DND-41 (cell line): ENCODE measurements around the gene MEI1.

Experiments
- ATAC-seq: fragments of 200-7000 bp; cut with Tn5 transposase; 3 replicates; pipeline ENCODE4 v1.9.1; 2021; ENCODE audit warnings: low read depth; ENCODE audit not compliant: insufficient read depth
- DNase-seq: peaks from one replicate; pipeline ENCODE4 v3.0.0-alpha.2; 2020
- H2AFZ ChIP-seq: 2 replicates; pipeline ENCODE4 v1.6.0; 2012; ENCODE audit warnings: low read depth, low read length
- H3K27ac ChIP-seq: 2 replicates; pipeline ENCODE4 v1.5.1; 2012; ENCODE audit warnings: low read length, inconsistent platforms
- H3K27me3 ChIP-seq: fragments of 200-600 bp; sonication (generic); 2 replicates; pipeline ENCODE4 v1.6.0; 2012; ENCODE audit warnings: low read length, mild to moderate bottlenecking, inconsistent platforms; ENCODE audit not compliant: insufficient read depth, poor library complexity
- H3K36me3 ChIP-seq: 2 replicates; pipeline ENCODE4 v1.5.1; 2012; ENCODE audit warnings: low read length, inconsistent platforms; ENCODE audit not compliant: insufficient read depth
- H3K4me1 ChIP-seq: 2 replicates; pipeline ENCODE4 v1.5.1; 2012; ENCODE audit warnings: mild to moderate bottlenecking, low read length; ENCODE audit not compliant: insufficient read depth
- H3K4me2 ChIP-seq: 2 replicates; pipeline ENCODE4 v1.6.0; 2012; ENCODE audit warnings: mild to moderate bottlenecking, moderate library complexity, low read length, inconsistent platforms; ENCODE audit not compliant: insufficient read depth
- H3K4me3 ChIP-seq, 2 experiments: fragments of 200-600 bp in 1 of 2; shearing (Covaris generic) in 1 of 2; 2 replicates each; pipeline ENCODE4 v1.5.1; 2012 to 2016; ENCODE audit warnings: inconsistent platforms in 2 of 2, low read length in 2 of 2, mild to moderate bottlenecking in 2 of 2, low read depth in 1 of 2, moderate library complexity in 1 of 2
- H3K79me2 ChIP-seq: 2 replicates; pipeline ENCODE4 v1.6.0; 2012; ENCODE audit warnings: low read length, inconsistent platforms; ENCODE audit not compliant: insufficient read depth
- H3K9ac ChIP-seq: 2 replicates; pipeline ENCODE4 v1.6.0; 2012; ENCODE audit warnings: low read depth, mild to moderate bottlenecking, inconsistent platforms, low read length, moderate library complexity
- H3K9me3 ChIP-seq: 2 replicates; pipeline ENCODE4 v1.5.1; 2012; ENCODE audit warnings: low read length, moderate library complexity, mild to moderate bottlenecking, inconsistent platforms; ENCODE audit not compliant: insufficient read depth, severe bottlenecking
- H4K20me1 ChIP-seq: 2 replicates; pipeline ENCODE4 v1.6.0; 2012; ENCODE audit warnings: low read length; ENCODE audit not compliant: insufficient read depth
- CTCF ChIP-seq: IDR thresholded peaks from 2 replicates; pipeline ENCODE4 v1.5.1; 2012; ENCODE audit warnings: borderline replicate concordance, low read length, moderate library complexity, mild to moderate bottlenecking; ENCODE audit not compliant: poor library complexity, severe bottlenecking; ENCODE audit errors: extremely low read depth
- EZH2 ChIP-seq: IDR thresholded peaks from 3 replicates; pipeline ENCODE4 v1.6.1; 2012; ENCODE audit warnings: borderline replicate concordance, low read depth, mild to moderate bottlenecking, moderate library complexity, low read length, inconsistent platforms; ENCODE audit not compliant: severe bottlenecking

Gene MEI1

GRCh38 chr22:41699264-41700107, at the start of gene MEI1:
Gene MEI1, plus strand, starts transcription at chr22:41699503. Its CDS starts 36 bp downstream, at chr22:41699539.
- no peaks in the 10 kb centered on the region for H3K36me3 ChIP-seq
- ATAC-seq, result no peak
- H4K20me1 ChIP-seq, result no peaks in the 10 kb centered on the region
- no peaks in the 10 kb centered on the region for H3K27me3 ChIP-seq
- no peak within 1 kb of the TSS for H3K27ac ChIP-seq
- no peak within 1 kb of the TSS for H3K9ac ChIP-seq
- no peak within 1 kb of the TSS for H3K4me3 ChIP-seq
- no peak within 1 kb of the TSS for H3K4me2 ChIP-seq
- peaks cover 13% of the 10 kb centered on the region for H3K4me1 ChIP-seq
- H3K79me2 ChIP-seq, result no peaks in the 10 kb centered on the region
- H3K9me3 ChIP-seq, result no peaks in the 10 kb centered on the region
- no peak for DNase-seq
- TF ChIP-seq CTCF (no peak), EZH2 (no peak)
- no peak within 1 kb of the TSS for H2AFZ ChIP-seq

GRCh38 chr22:41650229-41650628, 49.1 kb upstream of the MEI1 start:
- no peak for TF ChIP-seq CTCF
- TF ChIP-seq EZH2, result no peak
- no peaks in the 10 kb centered on the region for H3K4me1 ChIP-seq
- H3K27ac ChIP-seq, result no peak overlapping the region
- H3K9ac ChIP-seq, result no peak overlapping the region
- no peaks in the 10 kb centered on the region for H3K27me3 ChIP-seq
- ATAC-seq, result no peak
- no peak overlapping the region for H2AFZ ChIP-seq
- no peaks in the 10 kb centered on the region; the same call in 1 of the 2 replicates for H4K20me1 ChIP-seq
- no peak overlapping the region for H3K4me2 ChIP-seq
- no peak for DNase-seq
- no peak overlapping the region for H3K4me3 ChIP-seq
- H3K9me3 ChIP-seq, result no peaks in the 10 kb centered on the region
- peaks cover 97% of the 10 kb centered on the region for H3K36me3 ChIP-seq
- H3K79me2 ChIP-seq, result peaks cover 22% of the 10 kb centered on the region

- no peak overlapping the region for H2AFZ ChIP-seq
- no peak overlapping the region for H3K9ac ChIP-seq
- ATAC-seq (no peak), DNase-seq (no peak)
- H3K9me3 ChIP-seq, result no peaks in the 10 kb centered on the region
- no peak overlapping the region for H3K4me3 ChIP-seq
- no peak overlapping the region for H3K4me2 ChIP-seq
- peaks cover 16% of the 10 kb centered on the region; the same call in 1 of the 2 replicates for H3K79me2 ChIP-seq
- no peaks in the 10 kb centered on the region for H3K27me3 ChIP-seq
- no peaks in the 10 kb centered on the region; the same call in 1 of the 2 replicates for H4K20me1 ChIP-seq
- peaks cover 96% of the 10 kb centered on the region for H3K36me3 ChIP-seq
- TF ChIP-seq EZH2, result no peak
- no peak for TF ChIP-seq CTCF
- H3K27ac ChIP-seq, result no peak overlapping the region
- no peaks in the 10 kb centered on the region for H3K4me1 ChIP-seq
These were observed 48.5 kb upstream of the MEI1 start for GRCh38 chr22:41650821-41651220.
